ENCODE results near the gene LRRC37A. TPM values are rescaled to one million over a fixed set of nuclear protein-coding genes. Genes with fewer than 3 reads are reported as not detected.
"Not testable (repeated sequence)": the region's sequence is repeated elsewhere in the genome, so short reads cannot be mapped to it uniquely, and the experiment has no call there.

The LRRC37A gene
- total RNA-seq: 1 to 10 TPM in 2 of 4 donors, under 1 TPM in 2; 0.85 to 3.4 (median 1.7) TPM

DNA sequence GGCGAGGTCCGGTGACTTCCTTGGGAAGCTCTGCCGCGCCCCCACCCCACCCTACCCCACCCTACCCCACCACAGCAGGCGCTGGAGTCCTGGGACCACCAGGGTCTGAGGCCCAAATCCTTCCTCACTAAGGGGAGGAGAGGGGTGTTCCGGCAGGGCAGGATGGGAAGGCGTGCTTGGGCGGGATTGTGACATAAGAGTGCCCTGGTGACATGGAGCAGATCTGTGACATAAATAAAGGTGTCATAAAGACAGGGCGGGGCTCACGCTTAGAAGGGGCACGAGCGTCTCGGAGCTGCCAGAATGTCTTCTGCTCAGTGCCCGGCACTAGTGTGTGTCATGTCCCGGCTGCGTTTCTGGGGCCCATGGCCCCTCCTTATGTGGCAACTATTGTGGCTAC, at the start of gene LRRC37A:
Gene LRRC37A, plus strand, starts transcription at position 301 of the 400 bp plus-strand sequence. Its CDS starts 3 bp downstream, at position 304.
- TF ChIP-seq, protein P1, sequence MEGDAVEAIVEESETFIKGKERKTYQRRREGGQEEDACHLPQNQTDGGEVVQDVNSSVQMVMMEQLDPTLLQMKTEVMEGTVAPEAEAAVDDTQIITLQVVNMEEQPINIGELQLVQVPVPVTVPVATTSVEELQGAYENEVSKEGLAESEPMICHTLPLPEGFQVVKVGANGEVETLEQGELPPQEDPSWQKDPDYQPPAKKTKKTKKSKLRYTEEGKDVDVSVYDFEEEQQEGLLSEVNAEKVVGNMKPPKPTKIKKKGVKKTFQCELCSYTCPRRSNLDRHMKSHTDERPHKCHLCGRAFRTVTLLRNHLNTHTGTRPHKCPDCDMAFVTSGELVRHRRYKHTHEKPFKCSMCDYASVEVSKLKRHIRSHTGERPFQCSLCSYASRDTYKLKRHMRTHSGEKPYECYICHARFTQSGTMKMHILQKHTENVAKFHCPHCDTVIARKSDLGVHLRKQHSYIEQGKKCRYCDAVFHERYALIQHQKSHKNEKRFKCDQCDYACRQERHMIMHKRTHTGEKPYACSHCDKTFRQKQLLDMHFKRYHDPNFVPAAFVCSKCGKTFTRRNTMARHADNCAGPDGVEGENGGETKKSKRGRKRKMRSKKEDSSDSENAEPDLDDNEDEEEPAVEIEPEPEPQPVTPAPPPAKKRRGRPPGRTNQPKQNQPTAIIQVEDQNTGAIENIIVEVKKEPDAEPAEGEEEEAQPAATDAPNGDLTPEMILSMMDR (IDR thresholded peaks at IDR 0.05; ENCODE audit: low read depth): not testable (repeated sequence)

- TF ChIP-seq, protein P1 (IDR thresholded peaks at IDR 0.05; ENCODE audit: low read depth): no peak
These were observed 32.7 kb upstream of the LRRC37A start for GRCh38 chr17:46262271-46262670.

DNA sequence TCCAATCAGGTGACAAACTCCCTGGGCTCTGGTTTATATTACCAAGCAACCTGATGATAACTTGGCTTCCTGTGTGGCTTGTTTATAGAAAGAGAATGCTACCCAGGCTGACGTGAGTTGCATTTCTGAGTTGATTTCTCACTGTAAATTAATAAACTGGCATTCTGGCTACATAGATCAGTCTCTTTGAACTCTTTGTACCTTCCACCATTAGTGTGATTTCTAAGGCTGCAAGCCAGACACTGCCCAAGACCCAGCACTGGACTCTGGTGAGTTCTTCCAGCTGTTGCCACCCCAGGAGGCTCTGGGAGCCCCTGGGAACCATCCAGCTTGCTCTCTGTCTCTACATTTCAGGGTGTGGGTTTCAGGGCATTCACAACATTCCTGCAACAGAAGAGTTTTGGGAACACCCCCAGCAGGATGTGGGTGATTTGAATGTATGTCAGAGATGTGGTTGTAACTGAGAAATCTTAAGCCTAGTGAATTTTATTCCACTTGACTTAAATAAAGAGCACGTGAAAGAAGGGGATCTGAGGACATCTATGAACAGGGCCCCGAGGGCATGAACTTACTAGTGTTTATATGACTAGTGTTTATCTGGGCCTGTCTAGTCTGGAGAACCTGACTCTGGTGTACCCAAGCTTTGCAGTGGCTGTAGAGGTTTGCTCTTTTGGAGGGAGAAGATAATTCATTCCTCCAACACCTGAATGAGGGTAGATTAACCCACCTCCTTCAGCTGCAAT, 30.3 kb upstream of the LRRC37A start:
- TF ChIP-seq, protein P1 (IDR thresholded peaks at IDR 0.05; ENCODE audit: low read depth): no peak

GRCh38 chr17:46266656-46267544, 28.0 kb upstream of the LRRC37A start:
- TF ChIP-seq, protein P1 (IDR thresholded peaks at IDR 0.05; ENCODE audit: low read depth): no peak

GRCh38 chr17:46270032-46270431, 24.9 kb upstream of the LRRC37A start:
- TF ChIP-seq, protein P1 (IDR thresholded peaks at IDR 0.05; ENCODE audit: low read depth): no peak

DNA sequence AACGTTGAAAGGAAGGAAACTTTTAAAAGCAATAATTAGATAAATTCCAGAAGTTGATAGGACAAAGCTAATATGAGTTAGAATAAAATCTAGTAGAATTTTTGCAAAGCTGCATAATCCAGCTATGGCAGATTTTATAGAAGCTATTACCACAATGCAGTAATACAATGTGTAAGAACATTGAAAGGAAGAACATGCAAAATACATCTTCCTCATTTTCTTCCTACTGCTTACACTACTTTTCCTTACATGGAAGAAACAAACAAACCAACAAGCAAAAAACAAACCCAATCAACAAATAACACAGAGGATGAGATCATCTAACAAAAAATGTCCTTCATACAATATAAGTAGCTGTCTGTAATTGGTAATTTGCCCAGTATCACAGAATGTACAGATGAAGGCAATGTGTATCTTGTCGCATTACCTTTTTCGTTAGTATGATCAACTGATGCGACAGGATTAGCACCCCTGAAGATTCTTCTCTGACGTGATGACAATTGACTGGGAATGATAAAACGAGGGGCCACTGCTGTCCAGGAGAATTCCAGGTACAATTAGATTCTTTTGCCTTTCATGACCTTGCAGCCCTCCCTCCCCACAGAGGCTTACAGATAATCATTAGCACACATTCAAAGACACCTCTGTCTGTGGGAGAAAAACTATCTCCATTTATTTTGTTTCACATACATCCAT, 21.2 kb upstream of the LRRC37A start:
- TF ChIP-seq, protein P1 (IDR thresholded peaks at IDR 0.05; ENCODE audit: low read depth): no peak

Measured in subcutaneous adipose tissue (tissue), 4 donors.